Esophagus squamous epithelium (tissue), 5 donors: ENCODE data around the gene ICAM4. TPM values are rescaled to one million over a fixed set of nuclear protein-coding genes. Genes with fewer than 3 reads are reported as not detected.
"Not testable (repeated sequence)": the region's sequence is repeated elsewhere in the genome, so short reads cannot be mapped to it uniquely, and the experiment has no call there.

ENCODE experiments used
- DNase-seq: peaks from one replicate; lab custom pipeline; 2025; lab: John Stamatoyannopoulos, UW
- H3K27ac ChIP-seq, 4 donors: fragments of 200-600 bp; sonication (generic); one replicate each; pipeline ENCODE4 v1.5.1; 2016 to 2019; ENCODE audit warnings: mild to moderate bottlenecking in 1 of 4
- H3K27me3 ChIP-seq, 4 donors: fragments of 200-600 bp; sonication (generic); 1 replicate in 3 of 4; 2 replicates in 1 of 4; pipeline versions ENCODE4 v1.5.1 to v1.6.0; 2017 to 2021; ENCODE audit warnings: antibody characterized with exemption in 1 of 4
- H3K36me3 ChIP-seq, 3 donors: fragments of 200-600 bp; sonication (generic); one replicate each; pipeline ENCODE4 v1.5.1; 2016 to 2019
- H3K4me1 ChIP-seq, 3 donors: fragments of 200-600 bp; sonication (generic); one replicate each; pipeline ENCODE4 v1.5.1; 2017 to 2019
- H3K4me3 ChIP-seq, 4 donors: fragments of 200-600 bp; sonication (generic); 1 replicate in 3 of 4; 2 replicates in 1 of 4; pipeline ENCODE4 v1.5.1; 2016 to 2019; ENCODE audit warnings: mild to moderate bottlenecking in 2 of 4, moderate library complexity in 1 of 4
- H3K9me3 ChIP-seq, 3 donors: fragments of 200-600 bp; sonication (generic); one replicate each; pipeline ENCODE4 v1.5.1; 2016 to 2019
- CTCF ChIP-seq, 6 experiments: fragments of 450-650 bp in 4 of 6; fragments of 200-600 bp in 2 of 6; sonication (generic) in 2 of 6; IDR thresholded peaks; one replicate each; pipeline ENCODE4 v1.5.1; 2016 to 2019; ENCODE audit warnings: antibody characterized with exemption in 6 of 6, mild to moderate bottlenecking in 4 of 6, moderate library complexity in 4 of 6
- POLR2A ChIP-seq, 4 donors: fragments of 450-650 bp; IDR thresholded peaks; one replicate each; pipeline ENCODE4 v1.6.1; 2017; ENCODE audit warnings: antibody characterized with exemption in 4 of 4, mild to moderate bottlenecking in 4 of 4, moderate library complexity in 3 of 4
- WGBS, 2 donors: methylation state at CpG; one replicate each; pipeline ENCODE4 v1.1.5; 2018; 5-methylcytosine and 5-hydroxymethylcytosine counted together
- intact Hi-C: fragments of 100-400 bp; cut with DNase I; formaldehyde crosslinking; loops from one replicate; pipeline ENCODE4 v1.15.0; 2022
- small RNA-seq, 4 donors: library from RNA; depleted of rRNA; stranded (forward); fragments of <200 nt; gene quantifications; one replicate each; pipeline ENCODE3, GENCODE V24; 2016
- total RNA-seq, 4 donors: library from RNA; depleted of rRNA; stranded (reverse); fragments of >200 nt; gene quantifications; one replicate each; pipeline ENCODE4 v1.1.0, GENCODE V29; 2016
- donor health status: DM: yes; HTN: yes; CAD: no.

The ICAM4 gene
- total RNA-seq, 4 donors from 2014 or later, result 0.29 to 0.76 TPM; not detected in 2

GRCh38 chr19:10332965-10333757 is 46.4 kb downstream of the ICAM4 start, which contains the start of gene RAVER1:
Gene RAVER1, minus strand, starts transcription at chr19:10333529. Its CDS starts 22 bp downstream, at chr19:10333507.
- 0 to 1% methylated on average over 17 to 23 of the region's 82 CpGs for WGBS, 2 donors
- peak; percentile 77 for DNase-seq
- peak within 1 kb of the TSS; percentile 81 to 93 (median 92) for H3K27ac ChIP-seq
- peak in 2 of 4 donors; percentile 66 to 72 for TF ChIP-seq POLR2A (IDR thresholded peaks at IDR 0.05)
- TF ChIP-seq CTCF (IDR thresholded peaks at IDR 0.05), result no peak
- peak within 1 kb of the TSS; percentile 82 to 97 (median 87) for H3K4me3 ChIP-seq
- no peaks in the 10 kb centered on the region for H3K27me3 ChIP-seq
- peaks cover 14 to 36% (median 16%) of the 10 kb centered on the region in 3 donors for H3K4me1 ChIP-seq
- H3K9me3 ChIP-seq, result no peaks in the 10 kb centered on the region
- intact Hi-C loops, result no loop called here
- H3K36me3 ChIP-seq, result peaks cover 16 to 26% (median 21%) of the 10 kb centered on the region in 3 donors

- intact Hi-C loops, result no loop called here
- DNase-seq, result no peak
- Histone ChIP-seq H3K27me3 (no peaks in the 10 kb centered on the region), H3K36me3 (peaks cover 9 to 18% (median 13%) of the 10 kb centered on the region in 3 donors), H3K27ac (peak overlapping the region; percentile 81 to 93 (median 92)), H3K4me3 (peak overlapping the region; percentile 82 to 97 (median 87)), H3K4me1 (peaks cover 14 to 36% (median 16%) of the 10 kb centered on the region in 3 donors), H3K9me3 (no peaks in the 10 kb centered on the region)
- no peak for TF ChIP-seq POLR2A (IDR thresholded peaks at IDR 0.05)
- 22 to 24% methylated on average over 14 to 25 of the region's 44 CpGs for WGBS, 2 donors
Observed at GRCh38 chr19:10333758-10334587, 47.2 kb downstream of the ICAM4 start.

- TF ChIP-seq POLR2A (IDR thresholded peaks at IDR 0.05), result peak in 2 of 4 donors; percentile 29 to 35
- peak in 1 of 6 experiments; percentile 9 for TF ChIP-seq CTCF (IDR thresholded peaks at IDR 0.05)
- H3K27ac ChIP-seq, result peak overlapping the region; percentile 81 to 93 (median 92)
- peaks cover under 1 to 10% (median 5%) of the 10 kb centered on the region in 3 donors for H3K36me3 ChIP-seq
- intact Hi-C loops, result no loop called here
- H3K9me3 ChIP-seq, result no peaks in the 10 kb centered on the region
- H3K4me3 ChIP-seq, result peak overlapping the region; percentile 82 to 97 (median 87)
- no peaks in the 10 kb centered on the region for H3K27me3 ChIP-seq
- 3 to 11% methylated on average over 11 to 21 of the region's 59 CpGs for WGBS, 2 donors
- peaks cover 14 to 36% (median 16%) of the 10 kb centered on the region in 3 donors for H3K4me1 ChIP-seq
- DNase-seq, result peak; percentile 43
Observed at GRCh38 chr19:10334588-10335351, 48.0 kb downstream of the ICAM4 start.

GRCh38 chr19:10335352-10335985 is 48.7 kb downstream of the ICAM4 start:
- Histone ChIP-seq H3K4me1 (peaks cover 14 to 36% (median 16%) of the 10 kb centered on the region in 3 donors), H3K9me3 (no peaks in the 10 kb centered on the region), H3K27ac (peak overlapping the region in 3 of 4 donors; percentile 52 to 93 (median 91)), H3K27me3 (no peaks in the 10 kb centered on the region), H3K4me3 (peak overlapping the region; percentile 82 to 97 (median 87)), H3K36me3 (peaks cover 0 to 3% (median 0%) of the 10 kb centered on the region in 3 donors)
- no peak for TF ChIP-seq CTCF (IDR thresholded peaks at IDR 0.05)
- no peak for TF ChIP-seq POLR2A (IDR thresholded peaks at IDR 0.05)
- WGBS, 2 donors, result 55 to 68% methylated on average over 6 to 7 of the region's 26 CpGs
- DNase-seq, result no peak
- intact Hi-C loops, result no loop called here

- intact Hi-C loops, H3K9me3 ChIP-seq, H3K36me3 ChIP-seq, H3K27me3 ChIP-seq, H3K27ac ChIP-seq, H3K4me3 ChIP-seq, DNase-seq: not testable (repeated sequence)
- 84 to 85% methylated on average over 9 of the region's 9 CpGs for WGBS, 2 donors
- peaks cover 14 to 33% (median 15%) of the 10 kb centered on the region in 3 donors for H3K4me1 ChIP-seq
Observed at GRCh38 chr19:10336725-10337124, 50.0 kb downstream of the ICAM4 start.

Small RNA genes lying within 50 kb of the gene (small RNA-seq; reads per million reads assigned to genes)
- 0 reads per million in 4 donors for gene AC011511.1
- gene AC011511.4, result 0 to 0.09 (median 0) reads per million in 4 donors

Other genes with a start within 250 kb of the ICAM4 start
- 10 to 100 TPM in 3 of 4 donors, 1 to 10 TPM in 1; 10.0 to 23.7 (median 14.7) TPM for gene SHFL, start 200.6 kb upstream of the ICAM4 start, total RNA-seq
- gene ANGPTL6, start 184.3 kb upstream of the ICAM4 start, total RNA-seq, result under 1 TPM in 1 of 4 donors, not detected in 3; 0.42 TPM
- gene PPAN, start 180.6 kb upstream of the ICAM4 start, total RNA-seq, result 10 to 100 TPM; 31.9 to 56.1 (median 39.6) TPM
- gene P2RY11, start 175.3 kb upstream of the ICAM4 start, total RNA-seq, result 1 to 10 TPM; 2.9 to 9.2 (median 5.8) TPM
- gene EIF3G, start 167.1 kb upstream of the ICAM4 start, total RNA-seq, result 100 to 1,000 TPM; 146 to 253 (median 183) TPM
- gene DNMT1, start 92.0 kb upstream of the ICAM4 start, total RNA-seq, result 10 to 100 TPM; 29.5 to 80.6 (median 48.4) TPM
- 1 to 10 TPM; 1.6 to 6.1 (median 3.3) TPM for gene S1PR2, start 55.6 kb upstream of the ICAM4 start, total RNA-seq
- 100 to 1,000 TPM in 2 of 4 donors, 10 to 100 TPM in 2; 77.6 to 105 (median 92.6) TPM for gene MRPL4, start 34.7 kb upstream of the ICAM4 start, total RNA-seq
- gene ICAM1, start 15.8 kb upstream of the ICAM4 start, total RNA-seq, result 10 to 100 TPM in 1 of 4 donors, 1 to 10 TPM in 3; 5.4 to 26.4 (median 7.7) TPM
- 1 to 10 TPM in 2 of 4 donors, under 1 TPM in 1, not detected in 1; 0.12 to 1.6 (median 1.3) TPM for gene ICAM5, start 3.0 kb downstream of the ICAM4 start, total RNA-seq
- gene ZGLP1, start 22.9 kb downstream of the ICAM4 start, total RNA-seq, result 1 to 10 TPM in 2 of 4 donors, under 1 TPM in 2; 0.79 to 1.5 (median 1.2) TPM
- 10 to 100 TPM in 2 of 4 donors, 1 to 10 TPM in 2; 8.0 to 20.7 (median 12.3) TPM for gene FDX2, start 29.1 kb downstream of the ICAM4 start, total RNA-seq
- 10 to 100 TPM; 13.8 to 26.8 (median 19.7) TPM for gene RAVER1, start 46.6 kb downstream of the ICAM4 start, total RNA-seq
- 10 to 100 TPM in 1 of 4 donors, 1 to 10 TPM in 3; 4.3 to 22.7 (median 8.0) TPM for gene ICAM3, start 52.7 kb downstream of the ICAM4 start, total RNA-seq
- gene TYK2, start 93.6 kb downstream of the ICAM4 start, total RNA-seq, result 10 to 100 TPM; 41.8 to 74.2 (median 50.7) TPM
- 100 to 1,000 TPM; 128 to 171 (median 152) TPM for gene CDC37, start 116.6 kb downstream of the ICAM4 start, total RNA-seq
- 1 to 10 TPM in 3 of 4 donors, under 1 TPM in 1; 0.87 to 7.1 (median 2.3) TPM for gene PDE4A, start 133.6 kb downstream of the ICAM4 start, total RNA-seq
- 10 to 100 TPM; 66.2 to 86.9 (median 76.4) TPM for gene KEAP1, start 216.4 kb downstream of the ICAM4 start, total RNA-seq
- 10 to 100 TPM in 3 of 4 donors, 1 to 10 TPM in 1; 8.9 to 27.2 (median 16.3) TPM for gene S1PR5, start 230.5 kb downstream of the ICAM4 start, total RNA-seq